SK-N-SH treated with all-trans-retinoic acid at 6 μM for 48 hours (cell line): ENCODE measurements around the gene ABI1.

Experiments
- ARNTL ChIP-seq: fragments of 450-650 bp; formaldehyde crosslinking; IDR thresholded peaks from 2 replicates; pipeline ENCODE4 v1.5.0; 2020; ENCODE audit warnings: low read depth, mild to moderate bottlenecking, moderate library complexity, borderline replicate concordance
- PATZ1 ChIP-seq: fragments of 250-450 bp; sonication (Bioruptor Pico); IDR thresholded peaks from 2 replicates; pipeline ENCODE4 v1.8.0; 2020; ENCODE audit warnings: mild to moderate bottlenecking, moderate library complexity, borderline replicate concordance
- RARB ChIP-seq: fragments of 250-450 bp; sonication (Bioruptor Pico); IDR thresholded peaks from 2 replicates; pipeline ENCODE4 v1.8.0; 2021; ENCODE audit warnings: mild to moderate bottlenecking, moderate library complexity
- TCF4 ChIP-seq: fragments of 250-450 bp; sonication (Bioruptor Pico); IDR thresholded peaks from 2 replicates; pipeline ENCODE4 v1.8.0; 2021; ENCODE audit warnings: mild to moderate bottlenecking, moderate library complexity, borderline replicate concordance
- ZFP3 ChIP-seq: fragments of 250-450 bp; sonication (Bioruptor Pico); IDR thresholded peaks from 2 replicates; pipeline ENCODE4 v1.5.0; 2020; ENCODE audit warnings: mild to moderate bottlenecking, moderate library complexity
- ZFP30 ChIP-seq: fragments of 450-650 bp; formaldehyde crosslinking; IDR thresholded peaks from 2 replicates; pipeline ENCODE4 v1.5.0; 2022; ENCODE audit warnings: mild to moderate bottlenecking, moderate library complexity

GRCh38 chr10:26829810-26830515 is 30.8 kb downstream of the ABI1 start:
- TF ChIP-seq PATZ1 (CRISPR knock-in tag): no peak
- TF ChIP-seq TCF4: no peak
- no peak for TF ChIP-seq RARB (CRISPR knock-in tag)
- TF ChIP-seq ARNTL: no peak
- no peak for TF ChIP-seq ZFP30 (CRISPR knock-in tag)
- no peak for TF ChIP-seq ZFP3 (CRISPR knock-in tag)
